HepG2 (cell line): ENCODE data around the gene FITM1. TPM values are rescaled to one million over a fixed set of nuclear protein-coding genes. Genes with fewer than 3 reads are reported as not detected.
A peak's percentile ranks its signal among the peaks of the same experiment; 100 is the strongest.

Experiments used
- HNRNPUL1 ChIP-seq: fragments of 200-400 bp; formaldehyde crosslinking; IDR thresholded peaks from 2 replicates; pipeline ENCODE4 v1.6.1; 2017; ENCODE audit warnings: low read depth, mild to moderate bottlenecking, low read length, moderate library complexity
- MTA1 ChIP-seq: sonication (generic); formaldehyde crosslinking; IDR thresholded peaks from 2 replicates; pipeline ENCODE4 v1.4.0; 2020; ENCODE audit warnings: missing genetic modification reagents, mild to moderate bottlenecking, borderline replicate concordance
- SMAD3 ChIP-seq: sonication (generic); formaldehyde crosslinking; IDR thresholded peaks from 2 replicates; pipeline ENCODE4 v1.4.0; 2020; ENCODE audit warnings: missing genetic modification reagents
- SMYD3 ChIP-seq: sonication (generic); formaldehyde crosslinking; IDR thresholded peaks from 2 replicates; pipeline ENCODE4 v1.8.1; 2023; ENCODE audit warnings: mild to moderate bottlenecking, missing genetic modification reagents
- TOE1 ChIP-seq: sonication (generic); formaldehyde crosslinking; IDR thresholded peaks from 2 replicates; pipeline ENCODE4 v1.4.0; 2020; ENCODE audit warnings: mild to moderate bottlenecking, missing genetic modification reagents
- ZFYVE20 ChIP-seq: sonication (generic); formaldehyde crosslinking; IDR thresholded peaks from 2 replicates; pipeline ENCODE4 v1.8.0; 2023; ENCODE audit warnings: low read depth, mild to moderate bottlenecking, moderate library complexity, missing genetic modification reagents, borderline replicate concordance
- ZNF143 ChIP-seq: sonication (generic); formaldehyde crosslinking; IDR thresholded peaks from 2 replicates; pipeline ENCODE4 v1.4.0; 2020; ENCODE audit warnings: missing genetic modification reagents
- ZNF235 ChIP-seq: sonication (generic); formaldehyde crosslinking; IDR thresholded peaks from 2 replicates; pipeline ENCODE4 v1.8.1; 2023; ENCODE audit warnings: mild to moderate bottlenecking, missing genetic modification reagents, borderline replicate concordance
- ZNF333 ChIP-seq: sonication (generic); formaldehyde crosslinking; IDR thresholded peaks from 2 replicates; pipeline ENCODE4 v1.4.0; 2020; ENCODE audit warnings: mild to moderate bottlenecking, missing genetic modification reagents, borderline replicate concordance
- ZNF335 ChIP-seq: sonication (generic); formaldehyde crosslinking; IDR thresholded peaks from 2 replicates; pipeline ENCODE4 v1.4.0; 2020; ENCODE audit warnings: missing genetic modification reagents
- ZNF503 ChIP-seq: sonication (generic); formaldehyde crosslinking; IDR thresholded peaks from 2 replicates; pipeline ENCODE4 v1.4.0; 2020; ENCODE audit warnings: missing genetic modification reagents
- ZNF564 ChIP-seq: sonication (generic); formaldehyde crosslinking; IDR thresholded peaks from 2 replicates; pipeline ENCODE4 v1.8.1; 2023; ENCODE audit warnings: mild to moderate bottlenecking, missing genetic modification reagents
- ZNF598 ChIP-seq: sonication (generic); formaldehyde crosslinking; IDR thresholded peaks from 2 replicates; pipeline ENCODE4 v1.5.1; 2020; ENCODE audit warnings: mild to moderate bottlenecking, missing genetic modification reagents, borderline replicate concordance
- ZNF746 ChIP-seq: sonication (generic); formaldehyde crosslinking; IDR thresholded peaks from 2 replicates; pipeline ENCODE4 v1.8.0; 2022; ENCODE audit warnings: mild to moderate bottlenecking, missing genetic modification reagents
- polyA plus RNA-seq, 8 experiments: library from polyadenylated mRNA; depleted of rRNA in 3 of 8; stranded (reverse) in 7 of 8; unstranded in 1 of 8; fragments of >200 nt; fragmentation: Illumina TruSeq in 4 of 8; extraction: Trizol in 4 of 8; gene quantifications; 2 replicates each; pipeline versions ENCODE4 v1.2.1 to v1.2.3, GENCODE V29; 2011 to 2016; ENCODE audit warnings: low read depth in 4 of 8, missing spikeins in 1 of 8, mixed read lengths in 1 of 8; ENCODE audit not compliant: insufficient read depth in 1 of 8
- total RNA-seq, 5 experiments: library from RNA; depleted of rRNA; stranded (reverse); fragments of >200 nt; fragmentation: Illumina TruSeq; extraction: Trizol; gene quantifications; 2 replicates each; pipeline ENCODE4 v1.2.3, GENCODE V29; 2016; ENCODE audit warnings: low read depth in 1 of 5
- TF ChIP-seq, protein P1 (sequence below): sonication (generic); formaldehyde crosslinking; IDR thresholded peaks from 2 replicates; pipeline ENCODE4 v1.8.1; 2022; ENCODE audit warnings: low read depth, mild to moderate bottlenecking, missing genetic modification reagents
- TF ChIP-seq, protein P2 (sequence below): sonication (generic); formaldehyde crosslinking; IDR thresholded peaks from 2 replicates; pipeline ENCODE4 v1.5.0; 2020; ENCODE audit warnings: mild to moderate bottlenecking, low read depth, missing genetic modification reagents, borderline replicate concordance
- TF ChIP-seq, protein P3 (sequence below): sonication (generic); formaldehyde crosslinking; IDR thresholded peaks from 2 replicates; pipeline ENCODE4 v1.4.0; 2020; ENCODE audit warnings: missing genetic modification reagents
- TF ChIP-seq, protein P4 (sequence below): sonication (generic); formaldehyde crosslinking; IDR thresholded peaks from 2 replicates; pipeline ENCODE4 v1.8.1; 2023; ENCODE audit warnings: mild to moderate bottlenecking, moderate library complexity, missing genetic modification reagents
- TF ChIP-seq, protein P5 (sequence below): sonication (generic); formaldehyde crosslinking; IDR thresholded peaks from 2 replicates; pipeline ENCODE4 v1.8.0; 2022; ENCODE audit warnings: mild to moderate bottlenecking, missing genetic modification reagents, borderline replicate concordance

FITM1 gene
- total and polyA plus RNA-seq, 2 of the 13 experiments (the other 11 are each of a cell fraction or from before 2014, with no cell fraction given): 2.7 to 5.8 TPM

- TF ChIP-seq, protein P1, sequence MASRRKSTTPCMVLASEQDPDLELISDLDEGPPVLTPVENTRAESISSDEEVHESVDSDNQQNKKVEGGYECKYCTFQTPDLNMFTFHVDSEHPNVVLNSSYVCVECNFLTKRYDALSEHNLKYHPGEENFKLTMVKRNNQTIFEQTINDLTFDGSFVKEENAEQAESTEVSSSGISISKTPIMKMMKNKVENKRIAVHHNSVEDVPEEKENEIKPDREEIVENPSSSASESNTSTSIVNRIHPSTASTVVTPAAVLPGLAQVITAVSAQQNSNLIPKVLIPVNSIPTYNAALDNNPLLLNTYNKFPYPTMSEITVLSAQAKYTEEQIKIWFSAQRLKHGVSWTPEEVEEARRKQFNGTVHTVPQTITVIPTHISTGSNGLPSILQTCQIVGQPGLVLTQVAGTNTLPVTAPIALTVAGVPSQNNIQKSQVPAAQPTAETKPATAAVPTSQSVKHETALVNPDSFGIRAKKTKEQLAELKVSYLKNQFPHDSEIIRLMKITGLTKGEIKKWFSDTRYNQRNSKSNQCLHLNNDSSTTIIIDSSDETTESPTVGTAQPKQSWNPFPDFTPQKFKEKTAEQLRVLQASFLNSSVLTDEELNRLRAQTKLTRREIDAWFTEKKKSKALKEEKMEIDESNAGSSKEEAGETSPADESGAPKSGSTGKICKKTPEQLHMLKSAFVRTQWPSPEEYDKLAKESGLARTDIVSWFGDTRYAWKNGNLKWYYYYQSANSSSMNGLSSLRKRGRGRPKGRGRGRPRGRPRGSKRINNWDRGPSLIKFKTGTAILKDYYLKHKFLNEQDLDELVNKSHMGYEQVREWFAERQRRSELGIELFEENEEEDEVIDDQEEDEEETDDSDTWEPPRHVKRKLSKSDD (CRISPR knock-in tag): peak; percentile 96
- TF ChIP-seq, protein P2, sequence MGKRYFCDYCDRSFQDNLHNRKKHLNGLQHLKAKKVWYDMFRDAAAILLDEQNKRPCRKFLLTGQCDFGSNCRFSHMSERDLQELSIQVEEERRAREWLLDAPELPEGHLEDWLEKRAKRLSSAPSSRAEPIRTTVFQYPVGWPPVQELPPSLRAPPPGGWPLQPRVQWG (CRISPR knock-in tag): no peak
- TF ChIP-seq TOE1 (CRISPR knock-in tag) (no peak), ZNF143 (CRISPR knock-in tag) (peak; percentile 71), ZNF598 (CRISPR knock-in tag) (peak; percentile 54; the same call in 1 of the 2 replicates), ZNF335 (CRISPR knock-in tag) (peak; percentile 94), ZNF746 (CRISPR knock-in tag) (no peak), ZNF503 (CRISPR knock-in tag) (peak; percentile 95), SMAD3 (CRISPR knock-in tag) (peak; percentile 97; the same call in 1 of the 2 replicates), ZNF564 (CRISPR knock-in tag) (no peak), MTA1 (peak; percentile 100), HNRNPUL1 (peak; percentile 59; the same call in 1 of the 2 replicates), ZFYVE20 (no peak), ZNF235 (CRISPR knock-in tag) (no peak; the same call in 1 of the 2 replicates), SMYD3 (CRISPR knock-in tag) (no peak), ZNF333 (CRISPR knock-in tag) (peak; percentile 95; the same call in 1 of the 2 replicates)
- TF ChIP-seq, protein P3, sequence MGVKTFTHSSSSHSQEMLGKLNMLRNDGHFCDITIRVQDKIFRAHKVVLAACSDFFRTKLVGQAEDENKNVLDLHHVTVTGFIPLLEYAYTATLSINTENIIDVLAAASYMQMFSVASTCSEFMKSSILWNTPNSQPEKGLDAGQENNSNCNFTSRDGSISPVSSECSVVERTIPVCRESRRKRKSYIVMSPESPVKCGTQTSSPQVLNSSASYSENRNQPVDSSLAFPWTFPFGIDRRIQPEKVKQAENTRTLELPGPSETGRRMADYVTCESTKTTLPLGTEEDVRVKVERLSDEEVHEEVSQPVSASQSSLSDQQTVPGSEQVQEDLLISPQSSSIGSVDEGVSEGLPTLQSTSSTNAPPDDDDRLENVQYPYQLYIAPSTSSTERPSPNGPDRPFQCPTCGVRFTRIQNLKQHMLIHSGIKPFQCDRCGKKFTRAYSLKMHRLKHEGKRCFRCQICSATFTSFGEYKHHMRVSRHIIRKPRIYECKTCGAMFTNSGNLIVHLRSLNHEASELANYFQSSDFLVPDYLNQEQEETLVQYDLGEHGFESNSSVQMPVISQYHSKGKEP (CRISPR knock-in tag): peak; percentile 41; the same call in 1 of the 2 replicates
- TF ChIP-seq, protein P4, sequence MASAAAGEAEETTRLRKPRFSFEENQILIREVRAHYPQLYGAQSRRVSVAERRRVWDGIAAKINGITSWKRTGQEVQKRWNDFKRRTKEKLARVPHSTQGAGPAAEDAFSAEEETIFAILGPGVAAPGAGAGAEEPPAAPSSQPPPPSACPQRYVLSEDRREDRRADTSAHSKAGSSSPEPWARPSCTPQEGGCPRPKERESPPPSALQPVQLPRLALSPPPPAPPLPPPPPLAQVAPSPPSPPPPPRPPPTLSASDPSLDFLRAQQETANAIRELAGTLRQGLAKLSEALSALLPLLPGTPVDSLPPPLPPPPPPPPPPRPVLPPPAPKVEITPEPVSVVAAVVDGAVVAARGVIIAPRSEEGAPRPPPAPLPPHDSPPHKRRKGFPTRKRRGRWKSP: no peak
- TF ChIP-seq, protein P5, sequence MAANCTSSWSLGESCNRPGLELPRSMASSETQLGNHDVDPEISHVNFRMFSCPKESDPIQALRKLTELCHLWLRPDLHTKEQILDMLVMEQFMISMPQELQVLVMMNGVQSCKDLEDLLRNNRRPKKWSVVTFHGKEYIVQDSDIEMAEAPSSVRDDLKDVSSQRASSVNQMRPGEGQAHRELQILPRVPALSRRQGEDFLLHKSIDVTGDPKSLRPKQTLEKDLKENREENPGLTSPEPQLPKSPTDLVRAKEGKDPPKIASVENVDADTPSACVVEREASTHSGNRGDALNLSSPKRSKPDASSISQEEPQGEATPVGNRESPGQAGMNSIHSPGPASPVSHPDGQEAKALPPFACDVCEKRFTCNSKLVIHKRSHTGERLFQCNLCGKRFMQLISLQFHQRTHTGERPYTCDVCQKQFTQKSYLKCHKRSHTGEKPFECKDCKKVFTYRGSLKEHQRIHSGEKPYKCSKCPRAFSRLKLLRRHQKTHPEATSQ (CRISPR knock-in tag): peak; percentile 95; the same call in 1 of the 2 replicates
Observed at GRCh38 chr14:24113801-24114531, 16.5 kb upstream of the FITM1 start (continued).
